CD8-positive, alpha-beta memory T cell (primary cell): ENCODE measurements around the gene B3GALT6. TPM values are rescaled to one million over a fixed set of nuclear protein-coding genes. Genes with fewer than 3 reads are reported as not detected.
A peak's percentile ranks its signal among the peaks of the same experiment; 100 is the strongest.

ENCODE experiments used
- CTCF ChIA-PET: fragments of 350-600 bp; sonication (Branson Sonifier 250); formaldehyde crosslinking; loops from one replicate; lab custom pipeline; 2021; ENCODE audit warnings: antibody characterized with exemption; lab: Charles Lee
- POLR2A ChIA-PET: fragments of 350-600 bp; sonication (Branson Sonifier 250); formaldehyde crosslinking; loops from one replicate; lab custom pipeline; 2021; ENCODE audit warnings: antibody characterized with exemption; lab: Charles Lee
- DNase-seq, 5 donors: peaks; one replicate each; pipeline versions ENCODE4 v3.0.0 to v3.0.0-alpha.2; 2020 to 2022; ENCODE audit warnings: mixed read lengths in 1 of 5
- H3K27ac ChIP-seq: one replicate; pipeline ENCODE4 v1.7.0; 2013; ENCODE audit warnings: low read depth, mild to moderate bottlenecking, low read length, moderate library complexity
- H3K27me3 ChIP-seq: 2 replicates; pipeline ENCODE4 v1.7.0; 2013; ENCODE audit warnings: low read length, mild to moderate bottlenecking; ENCODE audit not compliant: insufficient read depth, poor library complexity, severe bottlenecking
- H3K36me3 ChIP-seq: 2 replicates; pipeline ENCODE4 v1.7.0; 2013; ENCODE audit warnings: mild to moderate bottlenecking, low read length, moderate library complexity; ENCODE audit not compliant: insufficient read depth
- H3K4me1 ChIP-seq: 2 replicates; pipeline ENCODE4 v1.7.0; 2013; ENCODE audit warnings: mild to moderate bottlenecking, low read length, moderate library complexity; ENCODE audit not compliant: insufficient read depth
- H3K4me3 ChIP-seq: 2 replicates; pipeline ENCODE4 v1.7.0; 2013; ENCODE audit warnings: mild to moderate bottlenecking, low read length
- H3K9me3 ChIP-seq: 2 replicates; pipeline ENCODE4 v1.7.0; 2013; ENCODE audit warnings: mild to moderate bottlenecking, low read length
- H3K27ac Mint-ChIP-seq, 8 donors: one replicate each; pipeline ENCODE4 v1.8.0; 2020 to 2021; ENCODE audit warnings: mixed read lengths in 8 of 8, mild to moderate bottlenecking in 6 of 8, inconsistent platforms in 3 of 8, moderate library complexity in 3 of 8
- H3K27me3 Mint-ChIP-seq, 2 donors: one replicate each; pipeline ENCODE4 v1.8.0; 2020 to 2021; ENCODE audit warnings: mixed read lengths in 2 of 2, mild to moderate bottlenecking in 1 of 2, moderate library complexity in 1 of 2
- H3K36me3 Mint-ChIP-seq, 3 donors: one replicate each; pipeline ENCODE4 v1.8.0; 2020 to 2021; ENCODE audit warnings: mixed read lengths in 3 of 3, inconsistent platforms in 1 of 3, mild to moderate bottlenecking in 1 of 3
- H3K4me1 Mint-ChIP-seq, 3 donors: one replicate each; pipeline ENCODE4 v1.8.0; 2020 to 2021; ENCODE audit warnings: mixed read lengths in 3 of 3, inconsistent platforms in 1 of 3, mild to moderate bottlenecking in 1 of 3
- H3K4me3 Mint-ChIP-seq, 7 donors: one replicate each; pipeline ENCODE4 v1.8.0; 2020 to 2021; ENCODE audit warnings: mixed read lengths in 7 of 7, mild to moderate bottlenecking in 6 of 7, moderate library complexity in 4 of 7, inconsistent platforms in 2 of 7
- H3K9me3 Mint-ChIP-seq, 5 donors: one replicate each; pipeline ENCODE4 v1.8.0; 2020 to 2022; ENCODE audit warnings: mixed read lengths in 5 of 5, mild to moderate bottlenecking in 3 of 5, moderate library complexity in 2 of 5, inconsistent platforms in 1 of 5
- polyA plus RNA-seq: library from polyadenylated mRNA; unstranded; fragments of 300-500 nt; fragmentation: Illumina TruSeq; gene quantifications from one replicate; pipeline ENCODE4 v1.2.3, GENCODE V29; 2021
- total RNA-seq, 2 experiments: library from RNA; stranded (reverse); gene quantifications; one replicate each; pipeline ENCODE4 v1.2.3, GENCODE V29; 2021

Gene B3GALT6
- total and polyA plus RNA-seq, 3 experiments from 2014 or later = 16.4 to 24.1 (median 23.7) TPM

- H3K36me3 Mint-ChIP-seq = peaks cover 0 to 81% (median 16%) of the 10 kb centered on the region in 3 donors
- POLR2A ChIA-PET = no interaction called here
These were observed 9.3 kb upstream of the B3GALT6 start for GRCh38 chr1:1222575-1223225.

GRCh38 chr1:1223321-1223720 is 8.7 kb upstream of the B3GALT6 start:
- Histone ChIP-seq H3K9me3 (no peaks in the 10 kb centered on the region), H3K27ac (no peak overlapping the region), H3K36me3 (peaks cover 40% of the 10 kb centered on the region), H3K4me3 (no peak overlapping the region), H3K4me1 (no peaks in the 10 kb centered on the region), H3K27me3 (no peaks in the 10 kb centered on the region)
- Mint-ChIP-seq H3K9me3 (no peaks in the 10 kb centered on the region), H3K27me3 (no peaks in the 10 kb centered on the region), H3K4me1 (peaks cover 3 to 11% (median 9%) of the 10 kb centered on the region in 3 donors), H3K4me3 (peak overlapping the region in 1 of 7 donors; percentile 33), H3K36me3 (peaks cover 0 to 78% (median 16%) of the 10 kb centered on the region in 3 donors), H3K27ac (no peak overlapping the region)
- POLR2A ChIA-PET = no interaction called here
- CTCF ChIA-PET = no interaction called here
- DNase-seq = no peak

More at GRCh38 chr1:1222575-1223225, 9.3 kb upstream of the B3GALT6 start:
- H3K4me3 Mint-ChIP-seq = peak overlapping the region in 1 of 7 donors; percentile 33
- H3K4me1 Mint-ChIP-seq = peaks cover 3 to 11% (median 9%) of the 10 kb centered on the region in 3 donors
- Histone ChIP-seq H3K27ac (no peak overlapping the region), H3K4me3 (no peak overlapping the region), H3K36me3 (peaks cover 41% of the 10 kb centered on the region), H3K9me3 (no peaks in the 10 kb centered on the region), H3K4me1 (no peaks in the 10 kb centered on the region), H3K27me3 (no peaks in the 10 kb centered on the region)
- H3K27ac Mint-ChIP-seq = peak overlapping the region in 4 of 8 donors; percentile 8 to 84 (median 35)
- H3K9me3 Mint-ChIP-seq = no peaks in the 10 kb centered on the region
- CTCF ChIA-PET = no interaction called here
- DNase-seq = no peak
- H3K27me3 Mint-ChIP-seq = no peaks in the 10 kb centered on the region

GRCh38 chr1:1223891-1224290 is 8.1 kb upstream of the B3GALT6 start:
- Mint-ChIP-seq H3K4me1 (peaks cover 3 to 15% (median 11%) of the 10 kb centered on the region in 3 donors), H3K9me3 (no peaks in the 10 kb centered on the region), H3K27me3 (no peaks in the 10 kb centered on the region), H3K4me3 (no peak overlapping the region), H3K36me3 (peaks cover 0 to 78% (median 16%) of the 10 kb centered on the region in 3 donors), H3K27ac (peak overlapping the region in 1 of 8 donors; percentile 91)
- no peak for DNase-seq
- no peak overlapping the region for H3K27ac ChIP-seq
- no peaks in the 10 kb centered on the region for H3K9me3 ChIP-seq
- H3K27me3 ChIP-seq = no peaks in the 10 kb centered on the region
- POLR2A ChIA-PET = no interaction called here
- H3K36me3 ChIP-seq = peaks cover 36% of the 10 kb centered on the region
- CTCF ChIA-PET = no interaction called here
- no peak overlapping the region for H3K4me3 ChIP-seq
- H3K4me1 ChIP-seq = no peaks in the 10 kb centered on the region

GRCh38 chr1:1225238-1225845 is 6.7 kb upstream of the B3GALT6 start:
- no peaks in the 10 kb centered on the region for H3K27me3 Mint-ChIP-seq
- H3K4me1 ChIP-seq = peaks cover 10% of the 10 kb centered on the region
- ChIA-PET CTCF (no interaction called here), POLR2A (no interaction called here)
- peaks cover 0 to 80% (median 17%) of the 10 kb centered on the region in 3 donors for H3K36me3 Mint-ChIP-seq
- H3K4me3 Mint-ChIP-seq = peak overlapping the region in 1 of 7 donors; percentile 27
- H3K36me3 ChIP-seq = peaks cover 37% of the 10 kb centered on the region
- H3K9me3 ChIP-seq = no peaks in the 10 kb centered on the region
- H3K27me3 ChIP-seq = no peaks in the 10 kb centered on the region
- no peak for DNase-seq
- peak overlapping the region in 2 of 8 donors; percentile 54 to 86 for H3K27ac Mint-ChIP-seq
- peaks cover 10 to 26% (median 18%) of the 10 kb centered on the region in 3 donors for H3K4me1 Mint-ChIP-seq
- H3K27ac ChIP-seq = no peak overlapping the region
- no peaks in the 10 kb centered on the region for H3K9me3 Mint-ChIP-seq
- no peak overlapping the region for H3K4me3 ChIP-seq

- POLR2A ChIA-PET = no interaction called here
- Mint-ChIP-seq H3K27ac (peak overlapping the region in 2 of 8 donors; percentile 54 to 86), H3K36me3 (peaks cover 0 to 79% (median 12%) of the 10 kb centered on the region in 3 donors), H3K27me3 (no peaks in the 10 kb centered on the region), H3K9me3 (no peaks in the 10 kb centered on the region), H3K4me3 (peak overlapping the region in 2 of 7 donors; percentile 27 to 52), H3K4me1 (peaks cover 14 to 29% (median 22%) of the 10 kb centered on the region in 3 donors)
- Histone ChIP-seq H3K36me3 (peaks cover 31% of the 10 kb centered on the region), H3K4me1 (peaks cover 16% of the 10 kb centered on the region), H3K27me3 (no peaks in the 10 kb centered on the region), H3K4me3 (no peak overlapping the region), H3K9me3 (no peaks in the 10 kb centered on the region), H3K27ac (no peak overlapping the region)
- CTCF ChIA-PET = interaction anchor here (0.9 kb wide), 1 partner anchor 104 kb away, joined by 3 read pairs; no protein-coding TSS in a partner anchor
- DNase-seq = no peak
These were observed 6.1 kb upstream of the B3GALT6 start for GRCh38 chr1:1225913-1226312.

- peaks cover 18 to 34% (median 25%) of the 10 kb centered on the region in 3 donors for H3K4me1 Mint-ChIP-seq
- Histone ChIP-seq H3K27me3 (no peaks in the 10 kb centered on the region), H3K9me3 (no peaks in the 10 kb centered on the region), H3K36me3 (peaks cover 28% of the 10 kb centered on the region), H3K4me3 (no peak overlapping the region), H3K27ac (no peak overlapping the region), H3K4me1 (peaks cover 19% of the 10 kb centered on the region)
- no peak overlapping the region for H3K4me3 Mint-ChIP-seq
- peaks cover 0 to 76% (median 12%) of the 10 kb centered on the region in 3 donors for H3K36me3 Mint-ChIP-seq
- no peaks in the 10 kb centered on the region for H3K9me3 Mint-ChIP-seq
- no peak for DNase-seq
- H3K27ac Mint-ChIP-seq = no peak overlapping the region
- H3K27me3 Mint-ChIP-seq = no peaks in the 10 kb centered on the region
- ChIA-PET POLR2A (no interaction called here), CTCF (interaction anchor here (0.9 kb wide), 1 partner anchor 104 kb away, joined by 3 read pairs; no protein-coding TSS in a partner anchor)
These were observed 5.3 kb upstream of the B3GALT6 start for GRCh38 chr1:1226566-1227362.

GRCh38 chr1:1227386-1227785 is 4.7 kb upstream of the B3GALT6 start:
- CTCF ChIA-PET = no interaction called here
- peaks cover 19% of the 10 kb centered on the region for H3K4me1 ChIP-seq
- POLR2A ChIA-PET = no interaction called here
- Mint-ChIP-seq H3K9me3 (no peaks in the 10 kb centered on the region), H3K27me3 (no peaks in the 10 kb centered on the region), H3K4me1 (peaks cover 18 to 34% (median 25%) of the 10 kb centered on the region in 3 donors), H3K27ac (no peak overlapping the region), H3K36me3 (peaks cover 0 to 72% (median 12%) of the 10 kb centered on the region in 3 donors), H3K4me3 (no peak overlapping the region)
- H3K9me3 ChIP-seq = no peaks in the 10 kb centered on the region
- no peak overlapping the region for H3K27ac ChIP-seq
- no peaks in the 10 kb centered on the region for H3K27me3 ChIP-seq
- no peak overlapping the region for H3K4me3 ChIP-seq
- peaks cover 23% of the 10 kb centered on the region for H3K36me3 ChIP-seq
- DNase-seq = no peak
